ENCODE measurements around the gene ANKRD63. TPM values are rescaled to one million over a fixed set of nuclear protein-coding genes. Genes with fewer than 3 reads are reported as not detected.

Gene ANKRD63
- total RNA-seq, 1 donor = not detected

- peak; percentile 94 for DNase-seq (ENCODE audit: insufficient read length, low spot score, missing footprints)
- Histone ChIP-seq H2AFZ (ENCODE audit: low read length) (no peak overlapping the region), H3K4me1 (ENCODE audit: insufficient read depth, low read length) (peaks cover 52% of the 10 kb centered on the region)
Measured at GRCh38 chr15:40323953-40324937, 41.4 kb upstream of the ANKRD63 start.

GRCh38 chr15:40323239-40323952, 40.5 kb upstream of the ANKRD63 start, which contains the start of gene INAFM2:
Gene INAFM2 (plus strand): TSS chr15:40323692. CDS start chr15:40324056, 364 bp downstream.
- H2AFZ ChIP-seq (ENCODE audit: low read length) = peak within 1 kb of the TSS; percentile 68
- H3K4me2 ChIP-seq (ENCODE audit: insufficient read depth, low read length) = peak within 1 kb of the TSS; percentile 98
- peaks cover 44% of the 10 kb centered on the region for H3K4me1 ChIP-seq (ENCODE audit: insufficient read depth, low read length)

More at GRCh38 chr15:40323953-40324937, 41.4 kb upstream of the ANKRD63 start:
- Histone ChIP-seq H3K79me2 (ENCODE audit: insufficient read depth, low read length) (peaks cover 39% of the 10 kb centered on the region), H3K27ac (ENCODE audit: low read depth, low read length) (peak overlapping the region; percentile 8), H3K4me2 (ENCODE audit: insufficient read depth, low read length) (peak overlapping the region; percentile 98), H3K4me3 (ENCODE audit: insufficient read depth, low read length) (peak overlapping the region; percentile 82), H3K27me3 (ENCODE audit: insufficient read depth, low read length) (no peaks in the 10 kb centered on the region), H4K20me1 (ENCODE audit: insufficient read depth, low read length) (peaks cover 8% of the 10 kb centered on the region), H3K9me3 (ENCODE audit: low read depth, low read length) (no peaks in the 10 kb centered on the region), H3K36me3 (ENCODE audit: insufficient read depth, low read length) (peaks cover 22% of the 10 kb centered on the region)
- no peak for TF ChIP-seq CTCF (IDR thresholded peaks at IDR 0.05; ENCODE audit: extremely low read depth, low read depth, low read length)

GRCh38 chr15:40322531-40323238, 39.8 kb upstream of the ANKRD63 start:
- Histone ChIP-seq H3K79me2 (ENCODE audit: insufficient read depth, low read length) (peaks cover 34% of the 10 kb centered on the region), H3K9me3 (ENCODE audit: low read depth, low read length) (no peaks in the 10 kb centered on the region), H2AFZ (ENCODE audit: low read length) (peak overlapping the region; percentile 68), H3K4me2 (ENCODE audit: insufficient read depth, low read length) (peak overlapping the region; percentile 71), H3K4me1 (ENCODE audit: insufficient read depth, low read length) (peaks cover 37% of the 10 kb centered on the region), H4K20me1 (ENCODE audit: insufficient read depth, low read length) (peaks cover 8% of the 10 kb centered on the region), H3K4me3 (ENCODE audit: insufficient read depth, low read length) (peak overlapping the region; percentile 82), H3K36me3 (ENCODE audit: insufficient read depth, low read length) (peaks cover 16% of the 10 kb centered on the region), H3K27me3 (ENCODE audit: insufficient read depth, low read length) (no peaks in the 10 kb centered on the region), H3K27ac (ENCODE audit: low read depth, low read length) (no peak overlapping the region)
- DNase-seq (ENCODE audit: insufficient read length, low spot score, missing footprints) = peak; percentile 84
- TF ChIP-seq CTCF (IDR thresholded peaks at IDR 0.05; ENCODE audit: extremely low read depth, low read depth, low read length) = no peak

More at GRCh38 chr15:40323239-40323952, 40.5 kb upstream of the ANKRD63 start, which contains the start of gene INAFM2:
- peaks cover 36% of the 10 kb centered on the region for H3K79me2 ChIP-seq (ENCODE audit: insufficient read depth, low read length)
- peaks cover 16% of the 10 kb centered on the region for H3K36me3 ChIP-seq (ENCODE audit: insufficient read depth, low read length)
- H3K27ac ChIP-seq (ENCODE audit: low read depth, low read length) = peak within 1 kb of the TSS; percentile 8
- peak; percentile 41 for TF ChIP-seq CTCF (IDR thresholded peaks at IDR 0.05; ENCODE audit: extremely low read depth, low read depth, low read length)
- peak; percentile 100 for DNase-seq (ENCODE audit: insufficient read length, low spot score, missing footprints)
- no peaks in the 10 kb centered on the region for H3K9me3 ChIP-seq (ENCODE audit: low read depth, low read length)
- peaks cover 8% of the 10 kb centered on the region for H4K20me1 ChIP-seq (ENCODE audit: insufficient read depth, low read length)
- no peaks in the 10 kb centered on the region for H3K27me3 ChIP-seq (ENCODE audit: insufficient read depth, low read length)
- peak within 1 kb of the TSS; percentile 82 for H3K4me3 ChIP-seq (ENCODE audit: insufficient read depth, low read length)

Measured in osteoblast (primary cell).